Measurements from ENCODE around the gene SAA1.

DNA sequence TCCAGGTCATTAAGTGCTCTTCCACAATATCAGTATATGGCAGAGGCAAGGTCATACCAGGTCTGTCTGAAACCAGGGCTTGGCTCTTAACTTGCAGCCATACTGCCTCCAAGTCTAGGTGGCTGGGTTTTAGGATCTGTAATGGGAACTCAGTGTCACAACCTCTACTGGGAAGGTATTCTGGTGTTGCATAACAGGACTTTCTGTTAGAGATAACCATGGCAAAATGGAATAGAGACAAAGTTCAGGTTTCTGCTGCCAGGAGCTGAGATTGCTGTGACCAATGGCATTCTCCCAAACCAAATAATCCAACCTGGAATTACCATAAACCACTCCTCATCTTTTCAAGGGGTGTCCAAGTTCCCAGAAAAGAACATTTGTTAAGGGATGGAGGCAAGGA is 6.8 kb upstream of the SAA1 start:
- TF ChIP-seq CTCF (IDR thresholded peaks at IDR 0.05) (no peak), POLR2AphosphoS5 (IDR thresholded peaks at IDR 0.05; ENCODE audit: insufficient read depth in 1 of 2, low read depth in 1 of 2) (no peak)
